IPS-18a (cell line): ENCODE results near the gene ITPKB.
"Not testable (repeated sequence)": the region's sequence is repeated elsewhere in the genome, so short reads cannot be mapped to it uniquely, and the experiment has no call there.

ENCODE experiments used
- H3K27ac ChIP-seq: one replicate; pipeline ENCODE4 v1.5.1; 2013; ENCODE audit warnings: low read length
- H3K27me3 ChIP-seq: one replicate; pipeline ENCODE4 v1.6.1; 2013; ENCODE audit warnings: mild to moderate bottlenecking, low read length; ENCODE audit not compliant: control insufficient read depth, insufficient read depth
- H3K36me3 ChIP-seq: one replicate; pipeline ENCODE4 v1.6.1; 2013; ENCODE audit warnings: low read depth, low read length; ENCODE audit not compliant: control insufficient read depth
- H3K4me1 ChIP-seq: one replicate; pipeline ENCODE4 v1.6.1; 2013; ENCODE audit warnings: low read depth, low read length; ENCODE audit not compliant: control insufficient read depth
- H3K4me3 ChIP-seq: one replicate; pipeline ENCODE4 v1.5.1; 2013; ENCODE audit warnings: low read length
- H3K9ac ChIP-seq: one replicate; pipeline ENCODE4 v1.6.1; 2013; ENCODE audit warnings: mild to moderate bottlenecking, low read length, moderate library complexity
- H3K9me3 ChIP-seq: one replicate; pipeline ENCODE4 v1.6.1; 2013; ENCODE audit warnings: low read depth, low read length; ENCODE audit not compliant: control insufficient read depth

ITPKB gene

GRCh38 chr1:226640321-226641136 lies 98.6 kb downstream of the ITPKB start:
- Histone ChIP-seq H3K4me1 (peaks cover 6% of the 10 kb centered on the region), H3K4me3 (no peak overlapping the region), H3K36me3 (no peaks in the 10 kb centered on the region), H3K27me3 (no peaks in the 10 kb centered on the region), H3K9ac (no peak overlapping the region), H3K9me3 (no peaks in the 10 kb centered on the region), H3K27ac (no peak overlapping the region)

GRCh38 chr1:226639631-226640061 lies 99.4 kb downstream of the ITPKB start:
- Histone ChIP-seq H3K27ac (no peak overlapping the region), H3K9ac (no peak overlapping the region), H3K4me3 (no peak overlapping the region), H3K4me1 (peaks cover 6% of the 10 kb centered on the region), H3K9me3 (no peaks in the 10 kb centered on the region), H3K27me3 (no peaks in the 10 kb centered on the region), H3K36me3 (no peaks in the 10 kb centered on the region)

- H3K9ac ChIP-seq, H3K27me3 ChIP-seq: not testable (repeated sequence)
Observed at GRCh38 chr1:226639206-226639605, 99.9 kb downstream of the ITPKB start.

GRCh38 chr1:226638608-226639007 lies 100.5 kb downstream of the ITPKB start:
- H3K9me3 ChIP-seq, result no peaks in the 10 kb centered on the region
- no peaks in the 10 kb centered on the region for H3K27me3 ChIP-seq
- H3K36me3 ChIP-seq, result no peaks in the 10 kb centered on the region
- H3K27ac ChIP-seq, result no peak overlapping the region
- no peak overlapping the region for H3K9ac ChIP-seq
- no peak overlapping the region for H3K4me3 ChIP-seq
- H3K4me1 ChIP-seq, result peaks cover 6% of the 10 kb centered on the region

More at GRCh38 chr1:226639206-226639605, 99.9 kb downstream of the ITPKB start:
- not testable (repeated sequence) for H3K4me1 ChIP-seq, H3K36me3 ChIP-seq, H3K4me3 ChIP-seq, H3K27ac ChIP-seq, H3K9me3 ChIP-seq

GRCh38 chr1:226638001-226638601 lies 101.0 kb downstream of the ITPKB start:
- H3K4me1 ChIP-seq, result peaks cover 6% of the 10 kb centered on the region
- no peaks in the 10 kb centered on the region for H3K36me3 ChIP-seq
- no peak overlapping the region for H3K4me3 ChIP-seq

GRCh38 chr1:226637147-226637935 lies 101.7 kb downstream of the ITPKB start:
- Histone ChIP-seq H3K27ac (no peak overlapping the region), H3K36me3 (no peaks in the 10 kb centered on the region), H3K27me3 (no peaks in the 10 kb centered on the region), H3K9ac (no peak overlapping the region), H3K9me3 (no peaks in the 10 kb centered on the region), H3K4me3 (no peak overlapping the region), H3K4me1 (peaks cover 6% of the 10 kb centered on the region)

More at GRCh38 chr1:226638001-226638601, 101.0 kb downstream of the ITPKB start:
- no peaks in the 10 kb centered on the region for H3K27me3 ChIP-seq
- no peak overlapping the region for H3K9ac ChIP-seq
- no peaks in the 10 kb centered on the region for H3K9me3 ChIP-seq
- no peak overlapping the region for H3K27ac ChIP-seq

GRCh38 chr1:226636847-226637096 lies 102.3 kb downstream of the ITPKB start:
- H3K27ac ChIP-seq, result no peak overlapping the region
- H3K9me3 ChIP-seq, result no peaks in the 10 kb centered on the region
- H3K36me3 ChIP-seq, result no peaks in the 10 kb centered on the region
- H3K4me1 ChIP-seq, result peaks cover 6% of the 10 kb centered on the region
- H3K4me3 ChIP-seq, result no peak overlapping the region
- H3K9ac ChIP-seq, result no peak overlapping the region
- H3K27me3 ChIP-seq, result no peaks in the 10 kb centered on the region

GRCh38 chr1:226635456-226635941 lies 103.6 kb downstream of the ITPKB start:
- Histone ChIP-seq H3K36me3 (no peaks in the 10 kb centered on the region), H3K4me3 (no peak overlapping the region), H3K27ac (no peak overlapping the region), H3K9me3 (no peaks in the 10 kb centered on the region), H3K9ac (no peak overlapping the region), H3K27me3 (no peaks in the 10 kb centered on the region), H3K4me1 (peaks cover 2% of the 10 kb centered on the region)

GRCh38 chr1:226634611-226635246 lies 104.4 kb downstream of the ITPKB start:
- Histone ChIP-seq H3K9me3 (no peaks in the 10 kb centered on the region), H3K4me1 (no peaks in the 10 kb centered on the region), H3K4me3 (no peak overlapping the region), H3K27ac (no peak overlapping the region), H3K27me3 (no peaks in the 10 kb centered on the region), H3K36me3 (no peaks in the 10 kb centered on the region), H3K9ac (no peak overlapping the region)

GRCh38 chr1:226634166-226634588 lies 104.9 kb downstream of the ITPKB start:
- Histone ChIP-seq H3K9ac (no peak overlapping the region), H3K36me3 (no peaks in the 10 kb centered on the region), H3K27ac (no peak overlapping the region), H3K9me3 (no peaks in the 10 kb centered on the region), H3K4me1 (no peaks in the 10 kb centered on the region), H3K27me3 (no peaks in the 10 kb centered on the region), H3K4me3 (no peak overlapping the region)

GRCh38 chr1:226633541-226634165 lies 105.4 kb downstream of the ITPKB start:
- no peaks in the 10 kb centered on the region for H3K27me3 ChIP-seq
- no peak overlapping the region for H3K9ac ChIP-seq
- H3K4me1 ChIP-seq, result no peaks in the 10 kb centered on the region
- H3K27ac ChIP-seq, result no peak overlapping the region
- H3K4me3 ChIP-seq, result no peak overlapping the region
- H3K36me3 ChIP-seq, result no peaks in the 10 kb centered on the region
- H3K9me3 ChIP-seq, result no peaks in the 10 kb centered on the region
